H4 (cell line): ENCODE measurements around the gene FAM163A. TPM values are rescaled to one million over a fixed set of nuclear protein-coding genes. Genes with fewer than 3 reads are reported as not detected.
"Not testable (repeated sequence)": the region's sequence is repeated elsewhere in the genome, so short reads cannot be mapped to it uniquely, and the experiment has no call there.

ENCODE experiments used
- DNase-seq: peaks from one replicate; pipeline ENCODE4 v3.0.0-alpha.2; 2015; ENCODE audit warnings: low spot score
- total RNA-seq: library from RNA; depleted of rRNA; stranded (reverse); fragments of >200 nt; shearing (Covaris generic); gene quantifications from 2 replicates; pipeline ENCODE4 v1.2.3, GENCODE V29; 2014

The FAM163A gene
- total RNA-seq, 1 experiment from 2014 or later, result not detected

DNA sequence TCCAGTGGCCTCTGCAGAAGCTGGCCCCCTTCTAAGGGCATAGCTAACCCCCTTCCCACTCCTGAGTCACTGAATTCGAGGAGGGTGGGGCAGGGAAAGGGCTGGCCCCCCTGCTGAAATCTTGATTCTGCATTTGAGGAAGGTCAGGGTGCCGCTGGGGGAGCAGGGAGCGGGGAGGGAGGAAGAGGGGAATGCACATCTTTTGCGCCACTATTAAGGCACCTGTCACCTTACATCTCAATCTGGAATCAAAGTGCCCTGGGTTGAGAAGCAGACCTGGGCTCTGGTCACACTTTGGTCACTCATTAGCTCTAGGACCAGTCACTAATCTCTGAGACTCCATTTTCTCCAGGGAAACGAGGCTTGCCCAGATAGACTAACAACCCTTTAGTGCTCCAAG is 72.5 kb downstream of the FAM163A start:
- DNase-seq, result no peak

DNA sequence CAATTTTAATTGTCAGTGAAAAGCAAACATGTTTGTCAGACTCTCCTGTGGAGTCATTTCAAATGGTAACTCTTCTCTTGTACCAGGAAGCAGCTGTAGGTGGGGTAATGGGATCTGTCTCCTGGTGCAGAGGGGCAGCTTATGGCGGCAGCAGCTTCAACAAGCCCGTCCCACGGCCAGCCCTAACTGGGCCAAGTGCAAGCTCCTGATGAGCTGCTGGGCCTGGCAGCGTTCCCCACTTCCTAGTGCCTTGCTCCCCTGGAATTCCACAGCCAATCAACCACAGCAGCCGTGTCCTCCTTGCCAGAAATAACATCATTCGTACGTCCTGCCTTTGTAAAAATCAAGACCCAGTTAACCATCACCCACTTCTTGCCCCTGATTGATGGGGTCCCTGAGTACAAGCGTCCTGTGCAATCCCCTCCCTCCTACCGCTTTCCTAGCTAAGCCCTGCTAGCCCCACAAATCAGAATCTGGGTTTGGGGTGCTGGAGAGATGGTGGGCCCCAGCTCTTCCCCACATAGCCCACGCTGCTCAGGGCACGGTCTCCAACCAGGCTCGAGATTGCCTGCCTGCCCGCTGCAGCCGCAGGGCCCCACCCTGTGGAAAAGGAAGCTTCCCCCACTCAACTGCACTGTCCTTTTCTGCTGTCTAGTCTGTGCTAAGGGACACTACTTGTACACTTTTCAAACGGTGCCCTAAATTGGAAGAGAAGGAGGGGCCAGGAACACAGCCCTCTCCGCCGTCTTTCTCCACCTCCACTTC is 73.3 kb downstream of the FAM163A start:
- DNase-seq, result no peak

- no peak for DNase-seq
These were observed 74.0 kb downstream of the FAM163A start for GRCh38 chr1:179817056-179817455.

GRCh38 chr1:179817789-179818188 is 74.7 kb downstream of the FAM163A start:
- DNase-seq, result no peak

- no peak for DNase-seq
These were observed 75.2 kb downstream of the FAM163A start for GRCh38 chr1:179818260-179818659.

DNA sequence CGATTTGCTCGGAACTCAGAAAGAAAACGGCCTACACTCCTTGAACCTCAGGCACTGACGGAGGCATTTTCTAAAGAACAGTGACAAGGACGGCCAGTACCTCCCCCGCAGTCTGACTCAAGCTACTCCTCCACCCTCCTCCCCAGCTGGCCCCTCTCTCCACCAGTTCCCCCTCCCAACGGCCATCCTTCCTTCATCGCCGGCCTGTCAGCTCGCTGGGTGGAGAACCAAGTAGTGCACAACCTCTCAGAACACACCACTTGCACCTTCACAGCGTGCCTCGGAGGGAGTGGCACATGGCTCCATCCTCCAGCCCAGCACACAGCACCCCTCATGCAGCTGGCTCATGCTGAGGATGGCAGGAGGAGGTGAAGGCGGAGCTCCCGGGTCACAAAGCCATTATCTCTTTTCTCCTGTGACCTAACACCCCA is 75.7 kb downstream of the FAM163A start:
- DNase-seq, result no peak

GRCh38 chr1:179820226-179820970 is 77.3 kb downstream of the FAM163A start:
- no peak for DNase-seq

DNA sequence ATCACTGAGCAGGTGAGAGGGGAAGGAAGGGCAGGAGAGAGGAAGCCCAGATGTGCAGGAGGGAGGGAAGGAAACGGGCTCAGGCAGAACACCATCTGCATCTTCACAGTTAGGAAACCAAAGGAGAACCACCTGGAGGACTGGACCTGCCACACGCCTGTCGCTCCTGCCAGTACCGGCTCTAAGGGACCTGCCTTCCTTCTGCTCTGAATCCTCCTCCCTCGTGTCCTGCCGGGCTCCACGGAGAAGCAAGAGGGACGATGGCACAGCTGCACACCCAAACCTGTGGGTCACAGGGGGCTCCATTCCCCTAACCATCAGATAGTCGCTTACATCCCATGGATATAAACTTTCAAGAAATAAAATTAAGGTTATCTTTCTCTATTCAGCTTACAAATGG is 78.4 kb downstream of the FAM163A start:
- DNase-seq, result no peak

GRCh38 chr1:179822065-179822464 is 79.0 kb downstream of the FAM163A start:
- DNase-seq, result no peak

DNA sequence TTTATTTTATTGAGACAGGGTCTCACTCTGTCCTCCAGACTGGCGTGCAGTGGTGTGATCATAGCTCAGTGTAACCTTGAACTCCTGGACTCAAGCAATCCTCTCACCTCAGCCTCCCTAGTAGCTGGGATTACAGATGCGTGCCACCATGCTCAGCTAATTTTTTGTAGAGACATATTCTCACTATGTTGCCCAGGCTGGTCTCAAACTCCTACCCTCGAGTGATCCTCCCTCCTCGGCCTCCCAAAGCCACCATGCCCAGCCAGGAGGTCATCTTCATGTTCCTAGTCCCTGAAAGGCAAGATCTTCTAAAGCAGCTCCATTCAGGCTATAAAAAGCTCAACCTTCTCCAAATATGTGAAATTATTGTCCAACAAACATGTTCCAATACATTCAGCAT is 80.6 kb downstream of the FAM163A start:
- DNase-seq, result no peak

DNA sequence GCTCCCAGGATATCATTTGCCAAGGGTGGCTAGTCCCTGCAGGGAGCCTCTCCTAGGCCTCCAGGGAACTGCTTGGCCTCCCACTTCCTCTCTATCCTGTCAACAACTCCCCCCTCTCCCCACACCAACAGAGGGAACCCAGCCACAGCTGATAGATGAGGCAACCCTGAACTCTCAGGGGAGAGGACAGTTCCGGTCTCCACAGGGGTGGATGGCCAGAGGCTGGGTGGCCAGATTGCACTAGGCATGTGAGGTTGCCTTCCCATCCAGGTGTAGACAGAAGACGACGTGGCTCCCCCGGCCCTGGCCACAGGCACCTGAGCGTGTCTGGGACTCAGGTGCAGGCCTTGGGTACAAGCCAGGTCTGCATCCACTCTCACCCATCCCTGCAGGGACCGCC is 81.2 kb downstream of the FAM163A start:
- no peak for DNase-seq

GRCh38 chr1:179825206-179825605 is 82.1 kb downstream of the FAM163A start:
- no peak for DNase-seq

- no peak for DNase-seq
These were observed 82.8 kb downstream of the FAM163A start for GRCh38 chr1:179825798-179826460.

DNA sequence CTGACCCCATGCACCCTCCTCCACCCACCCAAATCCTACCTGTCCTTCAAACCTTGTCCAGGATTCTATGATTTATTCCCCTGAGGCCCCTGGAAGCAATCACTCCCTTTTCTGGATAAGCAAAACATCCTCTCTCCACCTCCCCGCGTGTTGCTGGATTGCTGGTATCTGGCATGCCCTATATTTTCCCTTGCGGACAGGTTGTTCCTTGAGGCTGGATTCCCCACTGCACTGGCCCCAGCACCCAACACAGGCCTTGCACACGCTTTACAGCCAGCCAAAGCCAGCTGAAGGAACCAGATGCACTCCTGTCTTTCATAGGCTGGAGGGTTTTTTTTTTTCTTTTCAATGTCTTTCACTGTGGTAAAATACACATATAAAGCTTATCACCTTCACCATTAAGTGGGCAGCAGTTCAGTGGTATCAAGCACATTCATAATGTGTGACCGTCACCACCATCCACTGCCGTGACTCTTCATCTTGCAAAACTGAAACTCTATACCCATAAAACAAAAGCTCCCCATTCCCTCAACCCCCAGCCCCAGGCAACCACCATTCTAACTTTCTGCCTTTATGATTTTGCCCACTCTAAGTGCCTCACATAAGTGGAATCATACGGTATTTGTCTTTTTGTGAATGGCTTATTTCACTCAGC is 83.7 kb downstream of the FAM163A start:
- DNase-seq, result no peak

DNA sequence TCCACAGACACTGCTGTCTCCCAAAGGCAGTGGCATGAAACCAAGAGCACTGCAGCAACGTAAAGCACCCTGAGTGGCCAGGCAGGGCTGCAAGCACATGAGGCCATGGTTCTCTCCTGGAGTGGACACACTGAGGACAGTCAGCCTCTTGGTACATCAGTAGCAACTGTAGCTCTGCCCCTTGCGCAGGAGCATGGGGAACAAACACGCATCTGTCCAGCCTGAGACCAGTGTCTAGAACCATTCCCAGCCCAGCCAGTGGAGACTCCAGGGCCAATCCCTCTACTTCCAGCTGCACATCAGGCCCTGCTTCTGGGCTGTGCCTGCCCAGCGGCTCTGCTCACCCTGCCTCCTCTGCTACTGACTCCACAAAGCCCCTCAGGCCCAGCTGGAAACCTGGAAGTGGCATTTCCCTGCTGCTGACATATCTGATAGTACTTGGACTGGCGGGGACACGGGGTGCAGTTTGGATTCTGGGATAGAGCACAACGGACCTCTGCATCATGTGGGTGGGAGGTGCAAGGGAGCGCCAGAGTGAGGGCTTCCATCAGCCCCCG is 85.5 kb downstream of the FAM163A start:
- DNase-seq, result no peak

DNA sequence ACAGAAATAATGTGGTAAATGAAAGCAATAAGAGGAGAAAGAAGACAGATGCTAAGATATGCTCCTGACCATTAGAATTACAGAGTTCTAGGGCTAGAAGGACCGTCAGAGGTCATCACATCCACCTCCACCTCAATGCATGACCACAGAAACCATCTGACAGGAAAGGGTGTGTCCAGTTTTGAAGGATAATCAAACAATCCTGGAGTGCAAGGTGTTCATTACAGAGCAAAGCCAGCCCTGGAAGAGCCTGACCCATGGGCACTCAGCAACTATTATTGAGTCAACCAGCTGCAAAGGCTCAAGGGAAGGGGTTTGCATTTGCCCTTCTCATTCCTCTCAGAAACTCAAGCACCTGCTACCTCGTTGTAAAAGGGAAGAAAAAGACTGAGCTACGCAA is 88.1 kb downstream of the FAM163A start:
- no peak for DNase-seq

DNA sequence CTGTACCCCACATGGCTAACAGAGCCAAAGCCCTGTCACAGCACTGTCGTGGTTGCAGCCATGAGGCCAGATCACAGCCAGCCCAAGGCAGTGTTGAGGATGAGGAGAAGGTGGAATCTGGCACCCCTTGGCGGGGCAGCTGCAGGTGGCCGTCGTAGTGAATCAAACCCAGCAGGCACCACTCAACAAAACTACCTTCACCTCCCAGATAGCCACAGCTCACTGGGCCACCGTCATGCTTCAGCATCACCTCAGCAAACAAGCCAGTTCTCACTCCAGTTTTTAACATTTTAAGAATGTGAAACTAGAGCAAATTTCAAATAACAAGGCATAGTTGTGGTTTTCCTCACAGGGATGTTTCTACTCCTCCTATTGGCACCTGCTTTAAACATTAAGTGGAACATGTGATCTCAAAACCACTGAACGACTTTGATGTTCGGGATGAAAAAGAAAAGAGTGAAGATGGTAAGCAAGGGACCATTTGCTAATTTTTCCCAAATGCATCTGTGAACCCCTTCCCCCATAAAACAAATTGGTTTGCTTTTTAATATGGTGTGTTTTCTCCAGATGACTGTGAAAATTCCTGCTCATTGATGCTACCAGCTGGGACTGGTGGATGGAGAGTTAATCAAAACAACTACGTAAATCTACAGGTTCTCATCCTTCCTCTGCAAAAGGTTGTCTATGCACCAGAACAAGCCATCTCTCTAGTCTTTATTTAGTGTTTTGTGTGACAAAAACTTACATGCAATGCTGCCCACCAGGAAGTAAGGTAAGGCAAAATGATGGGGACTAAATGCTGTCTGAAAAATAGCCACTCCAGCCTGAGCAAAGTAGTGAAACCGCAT is 89.0 kb downstream of the FAM163A start:
- no peak for DNase-seq

GRCh38 chr1:179836686-179837445 is 93.8 kb downstream of the FAM163A start:
- not testable (repeated sequence) for DNase-seq

DNA sequence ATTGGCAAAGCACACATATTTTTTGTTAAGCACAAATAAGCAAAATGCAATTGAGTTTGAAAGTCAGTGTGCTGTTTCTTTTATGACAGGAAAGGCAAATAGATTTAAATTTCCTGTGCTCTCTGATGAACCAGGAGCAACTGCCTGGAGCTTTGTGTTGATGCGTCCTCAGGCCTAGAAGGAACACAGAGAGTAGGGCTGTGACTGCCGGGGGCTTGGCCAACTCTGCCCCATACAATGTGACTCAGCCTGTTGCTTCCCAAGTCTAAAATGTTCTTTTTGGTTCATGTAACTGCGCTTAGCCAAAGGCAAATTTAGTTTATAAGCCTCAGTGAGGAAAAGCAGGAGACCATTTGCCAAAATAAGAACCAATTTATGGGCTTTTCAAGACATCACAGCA is 97.0 kb downstream of the FAM163A start:
- no peak for DNase-seq

DNA sequence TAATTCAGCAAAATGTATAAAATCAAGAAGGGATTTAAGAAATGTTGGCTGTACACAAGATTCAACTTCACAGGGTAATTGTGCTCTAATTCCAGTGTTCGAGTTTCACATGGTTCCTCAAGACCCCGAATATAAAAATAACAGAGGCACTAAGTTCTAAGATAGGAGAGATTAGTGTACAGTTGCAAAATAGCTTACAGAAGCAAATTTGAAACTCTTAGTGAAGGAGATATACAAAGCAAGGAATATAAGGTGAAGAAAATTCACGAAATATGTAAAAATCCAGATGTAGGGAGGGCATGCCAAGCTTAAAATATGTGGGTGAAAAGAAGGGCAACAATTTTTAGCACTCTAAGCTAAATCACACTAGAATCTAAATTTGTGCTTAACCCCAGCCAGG is 105.1 kb downstream of the FAM163A start:
- DNase-seq, result no peak
